CD4-positive, alpha-beta T cell treated with Interleukin-10 for 1 hour (primary cell): ENCODE measurements around the gene NBAS.
"Not testable (repeated sequence)": the region's sequence is repeated elsewhere in the genome, so short reads cannot be mapped to it uniquely, and the experiment has no call there.

Source experiments
- DNase-seq: peaks from one replicate; pipeline ENCODE4 v3.0.0-alpha.2; 2020

The NBAS gene

DNA sequence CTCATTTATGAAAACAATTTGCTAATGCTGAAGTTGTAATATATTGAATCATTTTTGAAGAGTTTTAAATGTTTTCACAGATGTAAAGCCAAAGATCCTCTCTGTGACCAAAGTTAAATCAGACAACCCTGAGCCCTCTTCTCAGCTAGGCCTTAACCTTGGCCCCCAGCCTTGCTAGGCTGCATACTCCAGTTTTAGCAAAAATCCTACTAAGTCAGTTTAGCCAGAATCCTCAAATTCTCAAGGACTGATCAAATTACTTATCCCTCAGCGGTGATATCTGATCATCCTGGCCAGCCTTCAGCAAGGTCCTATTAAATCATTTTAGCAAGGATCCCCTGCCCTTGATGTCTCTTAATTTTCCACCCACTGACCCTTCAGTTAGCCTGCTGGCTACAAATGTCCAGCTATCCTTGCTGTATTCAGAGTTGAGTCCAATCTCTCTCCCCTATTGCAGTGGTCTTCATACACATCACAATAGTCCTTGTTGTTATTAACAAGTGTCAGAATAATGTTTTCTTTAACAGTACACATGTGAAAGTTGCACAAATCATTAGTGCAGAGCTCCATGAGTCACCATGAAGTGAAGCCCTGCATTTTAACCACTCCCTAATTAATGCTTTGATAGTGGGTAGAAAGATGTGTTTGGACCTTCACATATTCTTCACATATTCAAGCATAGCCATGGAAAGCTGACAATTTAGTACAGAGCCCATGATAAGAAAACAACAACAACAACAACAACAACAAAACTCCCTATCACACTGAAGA, 206.4 kb downstream of the NBAS start:
- no peak for DNase-seq

DNA sequence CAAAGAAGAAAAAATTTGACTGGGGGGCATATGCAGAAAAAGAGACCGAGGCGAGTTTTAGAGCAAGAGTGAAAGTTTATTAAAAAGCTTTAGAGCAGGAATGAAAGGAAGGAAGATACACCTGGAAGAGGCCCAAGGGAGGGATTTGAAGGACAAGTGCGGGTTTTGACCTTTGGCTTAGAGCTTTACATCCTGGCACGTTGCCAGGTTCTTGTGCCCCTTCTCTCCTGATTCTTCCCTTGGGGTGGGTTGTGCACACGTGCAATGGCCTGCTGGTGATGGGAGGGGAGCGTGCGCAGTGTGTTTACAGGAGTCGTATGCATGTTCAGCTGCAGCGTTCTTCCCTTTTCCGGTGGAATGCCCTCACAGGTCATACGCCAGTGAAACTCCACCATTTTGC, 208.8 kb downstream of the NBAS start:
- DNase-seq: no peak

DNA sequence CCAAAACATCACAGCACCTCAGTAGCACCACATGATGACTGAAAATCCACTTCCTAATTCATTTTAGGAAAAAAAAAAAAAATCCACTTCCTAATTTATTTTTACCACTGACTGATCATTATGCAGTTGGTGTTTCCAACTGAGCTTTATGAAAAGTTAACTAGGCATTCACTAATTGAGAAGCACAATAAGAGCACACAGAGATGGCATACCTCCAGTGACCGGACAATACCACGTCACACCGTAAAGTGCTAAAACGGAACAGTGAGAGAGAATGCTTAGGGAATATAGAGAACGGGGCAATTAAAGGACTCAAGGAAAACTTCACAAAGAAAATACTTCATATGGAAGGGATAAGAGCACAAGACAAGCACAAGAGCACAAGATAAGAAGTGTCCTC, 212.5 kb downstream of the NBAS start:
- DNase-seq: no peak

DNA sequence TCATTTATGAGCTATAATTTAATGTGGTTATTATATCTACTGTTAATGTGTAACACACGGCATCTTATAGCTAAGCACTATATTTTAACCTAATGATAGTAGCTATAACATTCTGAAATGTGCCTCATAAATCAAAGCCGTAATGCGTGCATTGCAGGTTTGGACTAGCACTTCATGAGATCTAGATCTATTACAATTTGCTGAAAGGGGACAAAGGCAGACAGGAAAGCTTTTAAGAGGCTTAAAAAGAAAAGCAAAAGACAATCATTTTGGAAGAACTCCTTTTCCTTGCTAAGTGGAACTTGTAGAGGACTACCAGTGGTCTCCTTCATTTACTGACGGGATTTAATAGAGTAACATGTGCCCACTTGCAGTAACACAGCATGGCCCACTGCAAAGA, 213.1 kb downstream of the NBAS start:
- no peak for DNase-seq

DNA sequence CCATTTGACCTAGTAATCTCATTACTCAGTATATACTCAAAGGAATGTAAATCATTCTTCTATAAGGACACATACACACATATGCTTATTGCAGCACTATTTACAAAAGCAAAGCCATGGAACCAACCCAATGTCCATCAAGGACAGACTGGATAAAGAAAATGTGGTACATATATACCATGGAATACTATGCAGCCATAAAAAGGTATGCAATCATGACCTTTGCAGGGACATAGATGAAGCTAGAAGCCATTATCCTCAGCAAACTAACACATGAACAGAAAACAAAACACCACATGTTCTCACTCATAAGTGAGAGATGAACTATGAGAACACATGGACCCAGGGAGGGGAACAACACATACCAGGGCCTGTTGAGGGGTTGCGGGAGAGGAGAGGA, 214.5 kb downstream of the NBAS start:
- no peak for DNase-seq

DNA sequence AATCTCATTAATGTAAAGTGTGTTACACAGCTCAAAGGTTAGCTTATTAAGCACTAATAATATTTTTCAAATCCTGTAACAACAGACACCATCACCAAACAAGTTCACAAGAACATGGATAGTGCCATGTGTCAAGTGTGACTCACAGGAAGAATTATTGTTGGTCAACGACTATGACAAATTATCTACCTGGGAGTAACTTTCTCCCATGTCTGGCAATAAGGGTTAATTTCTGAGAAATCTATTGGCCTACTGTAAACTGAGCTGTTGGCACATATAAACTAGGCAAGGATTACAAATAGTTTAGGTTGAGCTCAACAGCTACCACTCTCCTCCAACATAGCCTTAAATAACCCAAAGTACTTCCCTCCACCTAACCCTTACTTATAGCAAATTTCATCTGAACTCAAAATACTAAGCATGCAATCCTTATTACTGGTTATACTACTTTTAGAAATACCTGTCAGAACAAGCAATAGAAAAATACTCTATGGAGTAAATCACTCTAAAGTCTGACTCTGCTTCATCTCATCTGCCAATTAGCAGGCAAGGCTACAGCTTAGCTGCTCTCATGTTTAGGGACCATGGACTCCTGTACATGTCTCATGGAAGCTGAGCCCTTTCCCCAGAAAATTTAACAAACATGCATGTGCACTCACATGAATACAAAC, 223.0 kb downstream of the NBAS start:
- DNase-seq: no peak

DNA sequence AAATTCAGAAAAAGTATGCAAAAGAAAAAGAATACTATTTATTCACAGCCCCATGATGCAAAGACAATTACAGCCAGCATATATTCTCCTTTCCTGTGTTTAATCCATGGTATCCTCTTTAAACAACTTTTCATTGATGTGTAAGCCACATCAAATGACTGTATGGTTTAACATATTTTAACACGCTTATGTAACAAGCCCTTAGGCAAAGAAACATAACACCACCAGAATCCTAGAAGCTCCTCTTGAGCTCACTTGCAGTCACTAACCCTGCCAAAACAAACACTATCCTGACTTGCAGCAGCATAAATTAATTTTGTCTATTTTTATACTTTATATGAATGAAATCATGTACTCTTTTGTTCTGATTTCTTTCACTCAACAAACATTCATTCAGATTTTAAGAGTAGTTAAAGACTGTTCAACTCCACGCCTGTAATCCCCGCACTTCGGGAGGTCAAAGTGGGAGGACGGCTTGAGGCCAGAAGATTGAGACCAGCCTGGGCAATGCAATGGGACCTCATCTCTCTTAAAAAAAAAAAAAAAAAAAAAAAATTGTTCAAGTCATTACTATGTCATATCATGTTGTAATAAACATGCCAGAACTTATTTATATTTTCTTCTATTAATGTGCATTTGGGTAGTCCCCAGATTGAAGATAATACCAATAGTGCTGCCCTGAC, 226.3 kb downstream of the NBAS start:
- no peak for DNase-seq

DNA sequence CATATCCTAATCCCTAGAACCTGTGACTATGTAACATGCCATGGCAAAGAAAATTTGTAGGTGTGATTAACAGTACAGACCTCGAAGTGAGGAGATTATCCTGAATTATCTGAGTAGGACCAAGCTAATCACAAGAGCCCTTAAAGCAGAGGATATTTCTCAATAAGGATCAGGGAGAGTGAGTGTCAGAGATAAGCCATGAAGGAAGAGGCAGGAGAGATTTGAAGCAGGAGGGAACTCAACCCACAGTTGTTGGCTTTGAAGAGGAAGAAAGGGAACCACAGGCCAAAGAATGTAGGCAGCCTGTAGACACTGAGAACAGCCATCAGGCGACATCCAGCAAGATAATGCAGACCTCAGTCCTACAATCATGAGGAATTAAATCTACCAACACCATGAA, 229.3 kb downstream of the NBAS start:
- DNase-seq: no peak

DNA sequence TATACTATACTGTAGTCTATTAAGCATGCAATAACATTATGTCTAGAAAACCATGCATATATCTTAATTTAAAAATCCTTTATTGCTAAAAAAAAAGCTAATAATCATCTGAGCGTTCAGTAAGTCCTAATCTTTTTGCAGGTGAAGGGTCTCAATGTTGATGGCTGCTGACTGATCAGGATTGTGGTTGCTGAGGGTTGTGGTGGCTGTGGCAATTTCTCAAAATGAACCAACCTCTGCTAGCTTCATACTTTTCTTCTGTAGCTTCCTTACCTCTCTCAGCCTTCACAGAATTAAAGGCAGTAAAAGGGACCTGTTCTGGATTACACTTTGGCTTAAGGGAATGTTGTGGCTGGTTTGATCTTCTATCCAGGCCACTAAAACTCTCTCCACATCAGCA, 235.8 kb downstream of the NBAS start:
- DNase-seq: no peak

DNA sequence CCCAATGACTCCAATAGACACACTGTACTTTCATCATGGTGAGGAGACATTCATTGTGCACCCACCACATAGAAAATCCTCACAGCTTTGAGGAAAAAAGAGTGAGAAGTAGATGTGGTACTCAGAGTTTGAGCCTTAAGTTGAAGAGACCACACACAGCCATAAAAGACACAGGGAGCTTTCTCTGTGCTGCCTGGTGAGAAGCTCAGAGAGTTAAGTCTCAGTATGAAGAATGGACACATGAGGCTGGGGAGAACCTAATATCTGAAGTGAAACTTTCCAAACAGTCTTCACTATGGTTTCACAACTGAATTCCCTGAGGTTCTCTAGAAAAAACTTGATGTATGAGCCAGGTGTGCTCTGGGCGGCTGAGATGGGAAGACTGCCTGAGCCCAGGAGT, 237.9 kb downstream of the NBAS start:
- no peak for DNase-seq

DNA sequence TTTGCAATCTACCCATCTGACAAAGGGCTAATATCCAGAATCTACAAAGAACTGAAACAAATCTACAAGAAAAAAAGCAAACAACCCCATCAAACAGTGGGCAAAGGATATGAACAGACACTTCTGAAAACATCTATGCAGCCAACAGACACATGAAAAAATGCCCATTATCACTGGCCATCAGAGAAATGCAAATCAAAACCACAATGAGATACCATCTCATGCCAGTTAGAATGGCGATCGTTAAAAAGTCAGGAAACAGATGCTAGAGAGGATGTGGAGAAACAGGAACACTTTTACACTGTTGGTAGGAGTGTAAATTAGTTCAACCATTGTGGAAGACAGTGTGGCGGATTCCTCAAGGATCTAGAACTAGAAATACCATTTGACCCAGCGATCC, 239.7 kb downstream of the NBAS start:
- DNase-seq: not testable (repeated sequence)

DNA sequence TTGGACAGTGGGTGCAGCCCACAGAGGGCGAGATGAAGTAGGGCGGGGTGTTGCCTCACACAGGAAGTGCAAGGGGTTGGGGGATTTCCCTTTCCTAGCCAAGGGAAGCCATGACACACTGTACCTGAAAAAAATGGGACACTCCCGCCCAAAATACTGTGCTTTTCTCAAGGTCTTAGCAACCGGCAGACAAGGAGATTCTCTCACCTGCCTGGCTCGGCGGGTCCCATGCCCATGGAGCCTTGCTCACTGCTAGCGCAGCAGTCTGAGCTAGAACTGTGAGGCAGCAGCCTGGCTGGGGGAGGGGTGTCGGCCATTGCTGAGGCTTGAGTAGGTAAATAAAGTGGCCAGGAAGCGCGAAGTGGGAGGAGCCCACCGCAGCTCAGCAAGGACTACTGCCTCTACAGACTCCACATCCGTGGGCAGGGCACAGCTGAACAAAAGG, 244.7 kb downstream of the NBAS start:
- DNase-seq: peak; percentile 42

DNA sequence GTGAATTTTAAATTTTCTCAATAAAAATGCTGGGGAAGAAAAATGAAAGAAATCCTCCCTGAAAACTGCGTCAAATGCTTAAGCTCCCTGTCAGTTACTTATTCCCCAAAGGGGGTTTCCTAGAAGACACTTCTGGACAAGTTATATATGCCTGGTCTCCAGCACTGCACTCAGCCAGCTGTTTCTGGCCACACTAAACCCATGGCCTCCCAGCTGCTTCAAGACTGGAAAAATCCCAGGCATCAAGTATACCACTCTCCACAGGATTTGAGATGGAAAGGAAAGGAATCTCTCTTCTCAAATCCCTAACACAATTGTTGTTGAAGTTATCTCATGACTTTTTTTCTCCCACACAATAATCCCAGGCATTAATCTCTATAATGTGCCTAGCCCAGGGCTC, 245.7 kb downstream of the NBAS start:
- DNase-seq: no peak

DNA sequence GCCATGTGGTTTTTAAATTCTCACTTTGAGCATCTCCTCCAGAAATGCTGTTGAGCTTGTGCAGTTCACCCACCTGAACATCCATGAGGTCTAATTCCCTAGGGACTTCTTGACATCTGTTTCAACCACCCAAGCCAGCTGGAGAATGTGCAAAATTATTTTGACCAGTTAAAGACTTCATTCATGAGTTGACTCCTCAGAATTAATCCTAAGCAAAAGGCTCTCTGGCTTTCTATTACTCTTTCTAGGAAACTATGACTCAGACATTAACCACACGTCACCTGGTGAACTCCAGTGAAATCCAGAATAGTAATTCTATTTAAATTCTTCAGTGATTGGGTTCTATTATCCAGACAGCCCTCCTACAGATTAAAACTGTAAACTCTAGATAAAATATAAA, 247.5 kb downstream of the NBAS start:
- no peak for DNase-seq

DNA sequence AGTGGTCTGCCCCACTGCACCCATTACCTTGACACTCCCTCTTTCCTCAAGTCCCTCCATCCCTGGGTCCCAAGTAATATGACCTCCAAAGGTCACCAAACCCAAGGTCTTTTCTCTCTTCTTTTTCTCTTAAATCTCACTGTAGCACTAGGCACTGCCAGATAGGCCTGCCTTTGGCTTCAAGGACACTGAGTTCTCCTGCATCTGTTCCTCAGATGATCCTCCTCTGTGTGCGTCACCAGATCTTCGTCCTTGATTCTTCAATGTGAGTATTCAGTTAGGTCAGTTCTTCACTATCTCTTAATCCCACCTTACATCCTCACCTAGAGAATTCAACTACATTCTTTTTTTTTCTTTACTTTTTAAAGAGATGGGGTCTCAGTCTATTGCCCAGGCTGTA, 249.2 kb downstream of the NBAS start:
- DNase-seq: no peak

DNA sequence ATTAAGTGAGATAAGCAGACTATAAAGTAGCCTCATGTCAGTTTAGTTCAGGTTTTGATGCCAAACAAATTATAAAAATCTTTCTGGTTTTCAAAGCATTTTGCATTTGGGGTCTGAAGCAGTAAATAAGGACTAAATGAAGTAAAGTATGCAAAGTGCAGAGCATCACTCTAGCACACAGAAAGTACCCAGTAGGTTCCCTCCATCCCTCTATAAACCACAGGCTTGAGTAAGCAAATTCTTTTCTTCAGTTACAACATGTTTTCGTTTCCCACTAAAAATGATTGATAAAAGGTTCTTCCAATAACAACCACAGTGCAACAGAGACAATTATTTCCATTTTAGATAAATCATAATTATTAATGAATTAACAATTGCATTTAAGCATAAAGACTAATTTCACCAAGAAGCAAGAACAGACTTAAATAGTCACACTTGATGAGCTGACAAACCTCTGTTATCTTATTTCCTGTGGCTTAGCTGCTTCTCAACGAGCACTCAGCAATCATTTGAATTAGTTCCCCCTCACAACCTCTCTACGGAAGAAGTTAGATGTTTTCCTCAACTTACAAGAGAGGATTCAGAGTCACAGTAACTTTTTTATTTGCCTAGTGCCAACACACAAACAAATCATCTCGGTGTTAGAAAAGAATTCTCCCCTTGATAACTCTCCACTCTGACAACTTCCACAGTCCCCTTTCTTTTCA, 249.8 kb downstream of the NBAS start:
- DNase-seq: peak; percentile 14

DNA sequence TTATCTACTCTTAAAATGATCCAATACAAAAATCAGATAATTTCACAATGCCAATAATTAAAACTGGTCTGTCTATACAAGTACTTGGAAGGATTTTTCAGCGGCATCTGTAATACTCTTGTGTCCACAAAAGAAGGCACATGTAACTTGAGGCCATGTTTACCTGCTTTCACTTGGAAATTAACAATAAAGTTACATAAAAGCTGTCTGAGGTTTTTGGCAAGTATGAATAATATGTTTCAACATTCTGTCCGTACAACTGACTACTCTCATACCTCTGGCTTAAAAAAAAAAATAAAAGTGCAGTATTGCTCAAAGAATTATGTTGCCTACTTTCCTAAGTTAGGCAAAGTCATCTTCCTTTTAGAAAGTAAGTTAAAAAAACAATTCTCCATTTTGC, 253.6 kb downstream of the NBAS start:
- no peak for DNase-seq

DNA sequence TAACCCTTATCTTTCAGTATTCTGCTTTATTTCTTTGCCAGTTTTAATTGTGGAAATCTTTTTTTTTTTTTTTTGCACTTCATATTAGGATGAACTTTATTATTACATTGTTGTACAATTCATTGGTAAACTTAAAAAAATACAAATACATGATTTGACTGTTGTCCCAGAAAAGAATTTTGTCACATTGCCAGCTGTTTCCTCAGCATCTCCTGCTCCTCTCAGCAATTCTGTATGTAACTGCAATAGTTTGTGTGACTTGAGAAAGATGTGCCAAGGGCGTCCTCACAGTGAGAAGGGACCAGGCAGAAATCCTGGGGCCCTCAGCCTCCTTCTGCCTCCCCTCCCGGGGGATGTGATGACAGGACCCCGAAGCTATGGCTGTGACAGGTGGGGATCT, 254.4 kb downstream of the NBAS start:
- no peak for DNase-seq

DNA sequence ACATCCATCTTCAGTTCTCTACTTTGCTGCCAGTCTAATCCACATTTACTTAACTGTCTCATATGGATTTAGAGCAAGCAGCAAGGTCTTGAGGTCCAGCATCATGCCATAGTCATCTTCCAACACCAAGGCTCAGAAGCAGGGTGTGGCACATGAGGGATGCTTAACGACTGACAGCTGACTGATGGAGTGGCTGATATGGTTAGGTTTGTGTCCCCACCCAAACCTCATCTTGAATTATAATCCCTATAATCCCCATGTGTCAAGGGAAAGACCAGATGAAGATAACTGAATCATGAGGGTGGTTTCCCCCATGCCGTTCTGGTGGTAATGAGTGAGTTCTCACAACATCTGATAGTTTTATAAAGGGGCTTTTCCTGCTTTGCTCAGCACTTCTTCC, 257.3 kb downstream of the NBAS start:
- no peak for DNase-seq

DNA sequence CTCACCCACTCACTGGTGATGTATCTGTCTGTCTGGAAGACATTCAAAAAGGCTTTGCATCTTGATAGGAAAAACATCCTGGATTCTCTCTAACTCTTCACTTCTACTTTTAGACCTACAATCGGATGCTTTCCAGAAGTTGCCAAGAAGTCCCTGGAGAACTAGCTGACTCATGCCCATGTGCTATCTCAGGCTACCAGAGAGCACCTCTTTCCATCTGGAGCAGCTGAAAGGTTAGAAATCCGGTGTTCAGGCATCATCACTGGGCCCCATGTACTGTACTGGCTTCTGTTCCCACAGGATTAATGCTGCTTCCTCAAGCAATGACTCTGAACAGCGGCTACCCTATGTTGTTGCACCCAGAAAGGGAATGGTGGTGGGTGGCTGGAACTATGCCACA, 259.0 kb downstream of the NBAS start:
- no peak for DNase-seq

DNA sequence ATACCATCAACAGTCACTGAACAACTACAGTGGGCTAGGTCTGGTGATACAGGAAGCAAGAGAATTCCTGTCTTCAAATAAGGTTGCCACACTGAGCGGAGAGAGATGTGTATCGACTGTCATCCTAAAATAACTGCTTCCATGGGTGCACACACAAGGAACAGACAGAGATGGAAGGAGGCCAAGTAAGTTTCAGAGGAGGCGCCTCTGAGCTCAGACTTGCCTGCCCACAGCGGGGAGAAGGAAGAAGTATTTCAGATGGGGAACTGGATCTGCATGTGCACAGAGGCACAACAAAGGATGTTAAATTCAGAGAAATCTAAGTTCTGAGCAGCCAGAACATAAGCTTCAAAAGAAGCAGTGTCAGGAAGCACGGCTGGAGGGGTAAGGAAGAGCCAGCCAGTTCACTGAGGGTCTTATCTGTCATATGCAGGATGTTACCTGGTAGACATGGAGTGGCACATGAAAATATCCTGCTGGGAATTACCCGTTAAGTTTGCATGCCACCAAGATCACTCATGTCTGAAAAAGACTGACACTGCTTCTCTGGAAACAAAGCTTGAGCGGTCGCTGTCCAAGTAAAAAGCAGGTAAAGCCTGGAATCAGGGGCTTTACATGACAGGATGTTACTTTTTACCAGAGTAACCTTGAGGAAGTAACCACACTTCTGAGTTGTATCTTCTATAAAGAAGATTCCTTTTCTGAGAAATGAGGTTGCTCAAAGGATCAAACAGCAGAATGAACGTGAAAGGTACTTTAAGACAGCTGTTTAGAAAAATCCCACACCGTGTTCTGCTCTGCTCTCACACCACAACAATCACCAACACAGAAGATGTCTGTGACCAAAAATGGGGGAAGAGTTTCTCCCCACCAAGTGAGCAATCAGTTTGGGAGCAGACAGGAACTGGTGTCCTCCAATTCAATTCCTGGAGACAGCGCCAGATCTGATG, 260.2 kb downstream of the NBAS start:
- DNase-seq: no peak

DNA sequence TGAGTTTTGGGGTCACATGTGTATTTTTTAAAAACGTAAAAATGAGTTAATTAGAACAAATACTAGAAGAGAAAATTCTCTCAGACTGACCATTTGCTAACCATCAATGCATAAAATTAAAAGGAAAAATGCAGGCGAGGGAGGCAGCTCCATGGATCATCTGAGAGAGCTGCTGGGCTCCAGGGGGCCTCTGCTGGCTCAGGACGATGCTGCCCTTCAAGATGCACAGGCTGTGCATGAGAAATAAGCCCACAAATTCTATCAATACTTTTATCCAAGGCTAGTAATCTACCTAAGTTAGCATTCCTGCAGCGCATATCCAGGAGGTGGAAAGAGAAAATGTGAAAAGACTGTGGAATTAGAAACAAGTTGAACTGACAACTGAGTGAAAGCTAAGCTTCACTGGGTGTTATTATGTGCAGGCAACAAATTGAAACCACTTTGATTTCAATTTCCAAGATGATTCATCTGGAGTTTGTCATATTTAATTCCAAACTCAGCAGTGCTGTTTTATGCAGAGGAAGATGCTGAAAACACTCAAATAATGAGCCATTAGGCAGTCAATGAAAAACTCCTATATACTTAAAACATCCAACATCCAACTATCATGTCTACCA, 261.1 kb downstream of the NBAS start:
- no peak for DNase-seq
